Measurements from ENCODE around the gene KLF13. TPM values are rescaled to one million over a fixed set of nuclear protein-coding genes. Genes with fewer than 3 reads are reported as not detected.

The KLF13 gene
- total RNA-seq, 3 donors from 2014 or later (not counting 1 experiment from before 2014, with no cell fraction given): 277 to 328 (median 300) TPM

DNA sequence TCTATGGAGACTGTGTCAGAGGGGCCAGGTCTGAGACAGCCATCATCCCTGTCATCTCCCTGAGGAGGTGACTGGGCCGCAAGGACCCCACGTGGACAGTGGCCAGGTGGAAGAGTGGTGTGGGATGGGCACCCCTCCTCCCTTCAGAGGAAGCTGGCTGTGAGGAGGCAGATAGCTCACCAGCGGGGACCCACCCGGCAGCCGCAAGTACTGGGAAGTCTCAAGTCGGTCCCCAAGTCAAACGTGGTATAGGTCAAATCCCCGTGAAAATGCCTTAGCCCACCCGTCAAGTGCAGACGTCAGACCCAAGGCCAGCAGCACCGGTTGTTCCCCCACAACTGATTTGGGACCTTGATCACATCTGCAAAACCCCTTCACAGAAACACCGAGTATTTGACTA, 12.3 kb upstream of the KLF13 start:
- 96% methylated on average over 12 of the region's 12 CpGs for WGBS (ENCODE audit: insufficient coverage)
- Histone ChIP-seq H3K27ac (ENCODE audit: low read length) (no peak overlapping the region), H3K27me3 (ENCODE audit: control insufficient read depth, insufficient read depth, low read length) (no peaks in the 10 kb centered on the region), H3K4me3 (ENCODE audit: low read length) (no peak overlapping the region), H3K36me3 (ENCODE audit: control insufficient read depth, insufficient read depth, low read length) (no peaks in the 10 kb centered on the region), H3K4me1 (ENCODE audit: control insufficient read depth, insufficient read depth, low read length) (peaks cover 20% of the 10 kb centered on the region), H3K9me3 (ENCODE audit: control insufficient read depth, insufficient read depth, low read length) (peaks cover 7% of the 10 kb centered on the region)
- Mint-ChIP-seq H3K27ac (no peak overlapping the region), H3K4me3 (no peak overlapping the region), H3K9me3 (peaks cover 0 to 3% of the 10 kb centered on the region in 2 donors), H3K4me1 (peaks cover 13 to 16% of the 10 kb centered on the region in 2 donors), H3K27me3 (ENCODE audit: low read depth in 2 of 2) (no peaks in the 10 kb centered on the region), H3K36me3 (no peaks in the 10 kb centered on the region)
- no peak for ATAC-seq
- TF ChIP-seq, protein P1, sequence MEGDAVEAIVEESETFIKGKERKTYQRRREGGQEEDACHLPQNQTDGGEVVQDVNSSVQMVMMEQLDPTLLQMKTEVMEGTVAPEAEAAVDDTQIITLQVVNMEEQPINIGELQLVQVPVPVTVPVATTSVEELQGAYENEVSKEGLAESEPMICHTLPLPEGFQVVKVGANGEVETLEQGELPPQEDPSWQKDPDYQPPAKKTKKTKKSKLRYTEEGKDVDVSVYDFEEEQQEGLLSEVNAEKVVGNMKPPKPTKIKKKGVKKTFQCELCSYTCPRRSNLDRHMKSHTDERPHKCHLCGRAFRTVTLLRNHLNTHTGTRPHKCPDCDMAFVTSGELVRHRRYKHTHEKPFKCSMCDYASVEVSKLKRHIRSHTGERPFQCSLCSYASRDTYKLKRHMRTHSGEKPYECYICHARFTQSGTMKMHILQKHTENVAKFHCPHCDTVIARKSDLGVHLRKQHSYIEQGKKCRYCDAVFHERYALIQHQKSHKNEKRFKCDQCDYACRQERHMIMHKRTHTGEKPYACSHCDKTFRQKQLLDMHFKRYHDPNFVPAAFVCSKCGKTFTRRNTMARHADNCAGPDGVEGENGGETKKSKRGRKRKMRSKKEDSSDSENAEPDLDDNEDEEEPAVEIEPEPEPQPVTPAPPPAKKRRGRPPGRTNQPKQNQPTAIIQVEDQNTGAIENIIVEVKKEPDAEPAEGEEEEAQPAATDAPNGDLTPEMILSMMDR (IDR thresholded peaks at IDR 0.05): no peak
- intact Hi-C loops (cut with micrococcal nuclease): no loop called here
- DNase-seq: no peak

DNA sequence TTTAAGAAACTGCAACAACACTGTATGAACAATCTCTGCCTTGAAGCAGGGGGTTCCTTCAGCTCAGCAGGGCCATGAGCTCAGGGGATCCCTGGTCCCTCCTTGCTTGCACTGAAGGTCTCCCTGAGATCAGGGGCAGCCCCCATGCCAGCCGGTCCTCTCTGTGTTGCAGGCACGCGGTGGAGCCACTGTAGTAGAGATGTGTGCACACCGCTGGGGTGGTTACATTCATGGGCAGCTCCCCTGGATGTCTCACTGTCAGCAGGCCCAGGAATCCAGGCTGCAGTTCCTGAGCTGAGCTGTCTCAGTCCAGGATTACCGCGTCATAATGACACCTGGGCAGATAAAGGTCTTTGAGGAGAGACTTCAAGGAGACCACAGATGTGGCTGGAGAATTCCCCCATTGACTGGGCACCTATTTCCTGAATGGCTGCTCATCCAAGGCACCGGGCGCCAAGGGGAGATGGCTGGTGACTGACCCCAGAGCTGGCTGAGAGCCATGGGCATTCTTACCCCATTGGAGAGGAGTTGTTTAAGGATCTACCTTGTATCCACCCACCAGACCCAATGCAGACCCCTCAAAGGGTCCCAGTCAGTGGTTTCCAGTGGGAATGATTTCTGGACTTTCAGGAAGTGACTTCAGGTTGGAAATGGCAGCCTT, 10.4 kb upstream of the KLF13 start:
- no peak overlapping the region for H3K27ac ChIP-seq (ENCODE audit: low read length)
- no peak for ATAC-seq
- Mint-ChIP-seq H3K27me3 (ENCODE audit: low read depth in 2 of 2) (no peaks in the 10 kb centered on the region), H3K9me3 (peaks cover 0 to 3% of the 10 kb centered on the region in 2 donors), H3K27ac (peak overlapping the region; percentile 37 to 40), H3K4me1 (peaks cover 13 to 20% of the 10 kb centered on the region in 2 donors), H3K4me3 (no peak overlapping the region), H3K36me3 (no peaks in the 10 kb centered on the region)
- H3K36me3 ChIP-seq (ENCODE audit: control insufficient read depth, insufficient read depth, low read length): no peaks in the 10 kb centered on the region
- H3K27me3 ChIP-seq (ENCODE audit: control insufficient read depth, insufficient read depth, low read length): no peaks in the 10 kb centered on the region
- peaks cover 7% of the 10 kb centered on the region for H3K9me3 ChIP-seq (ENCODE audit: control insufficient read depth, insufficient read depth, low read length)
- intact Hi-C loops (cut with micrococcal nuclease): no loop called here
- no peak for DNase-seq
- WGBS (ENCODE audit: insufficient coverage): 87% methylated on average over 8 of the region's 8 CpGs
- H3K4me1 ChIP-seq (ENCODE audit: control insufficient read depth, insufficient read depth, low read length): peaks cover 20% of the 10 kb centered on the region
- no peak overlapping the region for H3K4me3 ChIP-seq (ENCODE audit: low read length)
- TF ChIP-seq, protein P1 (IDR thresholded peaks at IDR 0.05): no peak

DNA sequence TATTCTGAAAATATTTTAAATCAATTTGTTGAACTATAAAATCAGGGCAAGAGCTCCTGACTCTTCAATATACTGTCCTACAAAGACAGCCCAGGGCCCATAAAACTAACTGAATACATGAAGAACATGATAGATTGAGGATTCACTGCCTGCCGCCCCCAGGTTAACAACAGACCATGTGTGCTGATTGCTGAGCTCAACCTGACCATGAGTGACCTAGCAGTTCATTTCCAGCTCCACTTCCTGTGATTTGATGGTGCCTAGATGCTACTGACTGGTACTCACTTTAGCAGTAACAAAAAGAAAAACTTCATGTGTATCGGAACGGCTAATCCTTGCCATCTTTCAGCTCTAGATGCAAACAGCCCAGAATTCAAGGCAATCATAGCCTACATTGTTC, 9.6 kb upstream of the KLF13 start:
- Histone ChIP-seq H3K4me1 (ENCODE audit: control insufficient read depth, insufficient read depth, low read length) (peaks cover 20% of the 10 kb centered on the region), H3K27me3 (ENCODE audit: control insufficient read depth, insufficient read depth, low read length) (no peaks in the 10 kb centered on the region), H3K9me3 (ENCODE audit: control insufficient read depth, insufficient read depth, low read length) (peaks cover 7% of the 10 kb centered on the region), H3K4me3 (ENCODE audit: low read length) (no peak overlapping the region), H3K36me3 (ENCODE audit: control insufficient read depth, insufficient read depth, low read length) (no peaks in the 10 kb centered on the region), H3K27ac (ENCODE audit: low read length) (peak overlapping the region; percentile 20)
- intact Hi-C loops (cut with micrococcal nuclease): no loop called here
- DNase-seq: no peak
- WGBS (ENCODE audit: insufficient coverage): 55% methylated on average over 3 of the region's 3 CpGs
- Mint-ChIP-seq H3K4me3 (no peak overlapping the region), H3K36me3 (no peaks in the 10 kb centered on the region), H3K4me1 (peaks cover 13 to 20% of the 10 kb centered on the region in 2 donors), H3K27ac (peak overlapping the region; percentile 37 to 40), H3K9me3 (peaks cover 0 to 3% of the 10 kb centered on the region in 2 donors), H3K27me3 (ENCODE audit: low read depth in 2 of 2) (no peaks in the 10 kb centered on the region)
- TF ChIP-seq, protein P1 (IDR thresholded peaks at IDR 0.05): no peak
- peak; percentile 54 to 87 (median 67) for ATAC-seq

Data from natural killer cell (primary cell).